Neural progenitor cell (in vitro differentiated cells): Measurements from ENCODE around the gene MITF.

Experiments
- CTCF ChIP-seq: fragments of 200-600 bp; sonication (generic); IDR thresholded peaks from 2 replicates; pipeline ENCODE4 v1.5.1; 2017; ENCODE audit warnings: antibody characterized with exemption, mild to moderate bottlenecking
- EZH2 ChIP-seq: fragments of 200-600 bp; sonication (generic); IDR thresholded peaks from 2 replicates; pipeline ENCODE4 v1.6.1; 2017; ENCODE audit warnings: antibody characterized with exemption, mild to moderate bottlenecking, moderate library complexity

DNA sequence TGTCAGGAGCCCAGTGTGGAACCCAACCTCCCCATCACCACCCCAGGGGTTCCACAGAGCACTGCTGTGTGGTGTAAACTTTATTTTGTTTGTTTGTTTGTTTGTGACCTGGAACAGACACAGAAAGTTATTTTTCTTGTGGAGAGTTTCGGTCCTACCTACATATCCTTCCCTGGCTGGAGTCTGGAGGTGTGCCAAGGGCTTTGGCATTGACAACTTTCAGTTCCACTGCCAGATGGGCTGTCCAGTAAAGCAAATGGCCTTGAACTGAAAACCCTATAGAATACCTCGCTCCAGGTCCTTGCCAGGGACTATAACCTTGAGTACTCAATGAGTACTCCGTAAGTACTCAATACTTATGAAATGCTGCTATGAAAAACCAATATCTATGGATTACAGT lies 103.5 kb downstream of the MITF start:
- TF ChIP-seq CTCF (no peak), EZH2 (no peak)
